Caco-2 (cell line): Measurements from ENCODE around the gene BRD2. TPM values are rescaled to one million over a fixed set of nuclear protein-coding genes. Genes with fewer than 3 reads are reported as not detected.

Experiments
- BruUV-seq: library from RNA; stranded (reverse); fragments of 400-500 nt; replicated peaks from 2 replicates; lab custom pipeline; 2021; lab: Mats Ljungman, UMichigan
- CTCF ChIA-PET: fragments of 300-600 bp; sonication (Branson Sonifier 250); formaldehyde crosslinking; loops from one replicate; lab custom pipeline; 2022; ENCODE audit warnings: antibody characterized with exemption; lab: Charles Lee
- POLR2A ChIA-PET: fragments of 300-600 bp; sonication (Branson Sonifier 250); formaldehyde crosslinking; loops from one replicate; lab custom pipeline; 2022; ENCODE audit warnings: antibody characterized with exemption; lab: Charles Lee
- DNase-seq, 2 experiments: peaks; one replicate each; pipeline versions ENCODE4 v3.0.0 to v3.0.0-alpha.2; 2020 to 2022
- H3K27me3 ChIP-seq: replicated peaks from 2 replicates; pipeline ENCODE4 v1.6.0; 2011; ENCODE audit warnings: low read length; ENCODE audit not compliant: control insufficient read depth, insufficient read depth
- H3K36me3 ChIP-seq: 2 replicates; pipeline ENCODE4 v1.5.1; 2011; ENCODE audit warnings: low read length; ENCODE audit not compliant: control insufficient read depth, insufficient read depth
- H3K4me1 ChIP-seq: fragments of 250-450 bp; sonication (Bioruptor Pico); 2 replicates; pipeline ENCODE4 v1.5.1; 2020; ENCODE audit warnings: mild to moderate bottlenecking
- H3K4me3 ChIP-seq: 2 replicates; pipeline ENCODE4 v1.5.1; 2011; ENCODE audit warnings: low read depth, mild to moderate bottlenecking, control low read depth, low read length
- H3K9me3 ChIP-seq: fragments of 250-450 bp; sonication (Bioruptor Pico); 2 replicates; pipeline ENCODE4 v1.5.1; 2020; ENCODE audit warnings: mild to moderate bottlenecking, moderate library complexity
- H3K27ac Mint-ChIP-seq: one replicate; pipeline ENCODE4 v1.8.0; 2022; ENCODE audit warnings: mixed read lengths; ENCODE audit not compliant: unreplicated experiment
- H3K27me3 Mint-ChIP-seq: one replicate; pipeline ENCODE4 v1.8.0; 2022; ENCODE audit warnings: mixed read lengths; ENCODE audit not compliant: insufficient read depth, unreplicated experiment
- H3K36me3 Mint-ChIP-seq: one replicate; pipeline ENCODE4 v1.8.0; 2022; ENCODE audit warnings: mild to moderate bottlenecking, mixed read lengths; ENCODE audit not compliant: insufficient read depth, unreplicated experiment
- H3K4me1 Mint-ChIP-seq: one replicate; pipeline ENCODE4 v1.8.0; 2022; ENCODE audit warnings: low read depth, mixed read lengths; ENCODE audit not compliant: unreplicated experiment
- H3K4me3 Mint-ChIP-seq: one replicate; pipeline ENCODE4 v1.8.0; 2022; ENCODE audit warnings: mild to moderate bottlenecking, moderate library complexity, mixed read lengths; ENCODE audit not compliant: unreplicated experiment
- H3K9me3 Mint-ChIP-seq: one replicate; pipeline ENCODE4 v1.8.0; 2022; ENCODE audit warnings: mixed read lengths; ENCODE audit not compliant: unreplicated experiment
- intact Hi-C: fragments of 100-400 bp; cut with micrococcal nuclease; formaldehyde crosslinking; loops from one replicate; pipeline ENCODE4 v1.10.0; 2022; ENCODE audit not compliant: unreplicated experiment
- total RNA-seq: library from RNA; stranded (reverse); gene quantifications from 2 replicates; pipeline ENCODE4 v1.2.3, GENCODE V29; 2022
- TF ChIP-seq, protein P1 (sequence below), 2 experiments: fragments of 200-600 bp in 1 of 2; IDR thresholded peaks; 1 replicate in 1 of 2; 2 replicates in 1 of 2; pipeline versions ENCODE4 v1.5.1 to v1.8.0; 2011 to 2022; ENCODE audit warnings: antibody characterized with exemption in 1 of 2, control low read depth in 1 of 2, inconsistent platforms in 1 of 2, low read depth in 1 of 2, low read length in 1 of 2, mild to moderate bottlenecking in 1 of 2, moderate library complexity in 1 of 2; ENCODE audit not compliant: insufficient read depth in 1 of 2, severe bottlenecking in 1 of 2, unreplicated experiment in 1 of 2

The BRD2 gene
- total RNA-seq, 1 experiment from 2014 or later: 200 TPM

DNA sequence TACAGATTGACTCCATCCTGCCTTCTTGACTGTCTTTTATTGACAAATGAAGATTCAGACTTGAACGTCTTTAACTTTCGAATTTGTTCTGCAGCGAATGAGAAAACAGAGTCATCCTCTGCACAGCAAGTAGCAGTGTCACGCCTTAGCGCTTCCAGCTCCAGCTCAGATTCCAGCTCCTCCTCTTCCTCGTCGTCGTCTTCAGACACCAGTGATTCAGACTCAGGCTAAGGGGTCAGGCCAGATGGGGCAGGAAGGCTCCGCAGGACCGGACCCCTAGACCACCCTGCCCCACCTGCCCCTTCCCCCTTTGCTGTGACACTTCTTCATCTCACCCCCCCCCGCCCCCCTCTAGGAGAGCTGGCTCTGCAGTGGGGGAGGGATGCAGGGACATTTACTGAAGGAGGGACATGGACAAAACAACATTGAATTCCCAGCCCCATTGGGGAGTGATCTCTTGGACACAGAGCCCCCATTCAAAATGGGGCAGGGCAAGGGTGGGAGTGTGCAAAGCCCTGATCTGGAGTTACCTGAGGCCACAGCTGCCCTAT is 12.2 kb downstream of the BRD2 start:
- peak overlapping the region; percentile 35 for H3K27ac Mint-ChIP-seq
- peaks cover 13% of the 10 kb centered on the region for H3K36me3 ChIP-seq

DNA sequence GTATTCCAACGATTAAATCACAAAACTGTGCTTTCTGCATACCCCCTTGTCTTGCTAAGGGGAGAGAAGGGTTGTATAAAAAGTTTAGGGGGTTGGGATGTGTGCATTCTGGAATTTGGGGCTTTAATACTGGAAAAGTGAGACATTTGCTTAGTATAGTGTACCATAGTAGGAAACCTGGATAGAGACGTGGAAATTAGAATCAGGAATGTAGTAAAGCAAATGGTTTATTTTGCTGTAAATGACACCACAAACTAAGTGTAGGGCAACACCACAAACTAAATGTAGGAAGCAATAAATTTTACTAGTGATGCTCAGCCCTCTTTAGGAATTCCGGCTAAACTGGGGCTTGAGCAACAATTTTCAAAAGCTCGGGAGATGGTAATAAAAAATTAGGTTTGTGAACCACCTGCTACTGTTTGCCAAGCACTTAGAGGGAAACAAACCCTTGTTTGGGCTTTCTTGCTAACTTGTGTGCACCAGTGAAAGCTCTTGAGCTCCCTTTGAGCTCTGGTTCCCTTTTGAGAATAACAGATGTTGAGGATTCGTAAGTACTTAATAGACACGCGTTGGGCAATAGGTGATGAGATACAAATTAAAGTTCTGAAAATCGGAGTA is 13.8 kb downstream of the BRD2 start:
- Mint-ChIP-seq H3K27ac (peak overlapping the region; percentile 3), H3K4me1 (peaks cover 24% of the 10 kb centered on the region), H3K4me3 (no peak overlapping the region), H3K9me3 (no peaks in the 10 kb centered on the region), H3K27me3 (no peaks in the 10 kb centered on the region), H3K36me3 (peaks cover 83% of the 10 kb centered on the region)
- Histone ChIP-seq H3K4me1 (peaks cover 33% of the 10 kb centered on the region), H3K9me3 (no peaks in the 10 kb centered on the region), H3K36me3 (peaks cover 5% of the 10 kb centered on the region), H3K27me3 (no peaks in the 10 kb centered on the region), H3K4me3 (no peak overlapping the region)
- intact Hi-C loops: no loop called here
- DNase-seq: no peak
- ChIA-PET POLR2A (interaction anchor here (0.5 to 3.3 kb wide), 5 partner anchors 11 to 1581 kb away, joined by 3 to 55 read pairs (median 7); no protein-coding TSS in a partner anchor), CTCF (interaction anchor here (0.6 to 0.9 kb wide), 2 partner anchors 14 to 29 kb away, joined by 3 to 6 read pairs; partner anchors contain the start of genes BRD2 and HLA-DMA)
- BruUV-seq: no TSS peak
- TF ChIP-seq, protein P1, sequence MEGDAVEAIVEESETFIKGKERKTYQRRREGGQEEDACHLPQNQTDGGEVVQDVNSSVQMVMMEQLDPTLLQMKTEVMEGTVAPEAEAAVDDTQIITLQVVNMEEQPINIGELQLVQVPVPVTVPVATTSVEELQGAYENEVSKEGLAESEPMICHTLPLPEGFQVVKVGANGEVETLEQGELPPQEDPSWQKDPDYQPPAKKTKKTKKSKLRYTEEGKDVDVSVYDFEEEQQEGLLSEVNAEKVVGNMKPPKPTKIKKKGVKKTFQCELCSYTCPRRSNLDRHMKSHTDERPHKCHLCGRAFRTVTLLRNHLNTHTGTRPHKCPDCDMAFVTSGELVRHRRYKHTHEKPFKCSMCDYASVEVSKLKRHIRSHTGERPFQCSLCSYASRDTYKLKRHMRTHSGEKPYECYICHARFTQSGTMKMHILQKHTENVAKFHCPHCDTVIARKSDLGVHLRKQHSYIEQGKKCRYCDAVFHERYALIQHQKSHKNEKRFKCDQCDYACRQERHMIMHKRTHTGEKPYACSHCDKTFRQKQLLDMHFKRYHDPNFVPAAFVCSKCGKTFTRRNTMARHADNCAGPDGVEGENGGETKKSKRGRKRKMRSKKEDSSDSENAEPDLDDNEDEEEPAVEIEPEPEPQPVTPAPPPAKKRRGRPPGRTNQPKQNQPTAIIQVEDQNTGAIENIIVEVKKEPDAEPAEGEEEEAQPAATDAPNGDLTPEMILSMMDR (IDR thresholded peaks at IDR 0.05; ENCODE audit: insufficient read depth in 1 of 2, low read depth in 1 of 2, low read length in 1 of 2, severe bottlenecking in 1 of 2, unreplicated experiment in 1 of 2): no peak

More for the DNA sequence above, 12.2 kb downstream of the BRD2 start:
- Mint-ChIP-seq H3K27me3 (no peaks in the 10 kb centered on the region), H3K9me3 (no peaks in the 10 kb centered on the region), H3K4me1 (peaks cover 35% of the 10 kb centered on the region), H3K36me3 (peaks cover 90% of the 10 kb centered on the region), H3K4me3 (no peak overlapping the region)
- TF ChIP-seq, protein P1 (IDR thresholded peaks at IDR 0.05; ENCODE audit: insufficient read depth in 1 of 2, low read depth in 1 of 2, low read length in 1 of 2, severe bottlenecking in 1 of 2, unreplicated experiment in 1 of 2): no peak
- ChIA-PET CTCF (interaction anchor here (0.9 to 1.7 kb wide), 2 partner anchors 9 to 26 kb away, joined by 5 to 9 read pairs; no protein-coding TSS in a partner anchor), POLR2A (interaction anchor here (0.6 to 3.3 kb wide), 2 partner anchors 9 to 1063 kb away, joined by 4 to 55 read pairs; no protein-coding TSS in a partner anchor)
- H3K9me3 ChIP-seq: no peaks in the 10 kb centered on the region
- BruUV-seq: no TSS peak
- H3K4me1 ChIP-seq: peaks cover 49% of the 10 kb centered on the region
- DNase-seq: peak in 1 of 2 experiments; percentile 37
- intact Hi-C loops: no loop called here
- no peaks in the 10 kb centered on the region for H3K27me3 ChIP-seq
- no peak overlapping the region for H3K4me3 ChIP-seq

DNA sequence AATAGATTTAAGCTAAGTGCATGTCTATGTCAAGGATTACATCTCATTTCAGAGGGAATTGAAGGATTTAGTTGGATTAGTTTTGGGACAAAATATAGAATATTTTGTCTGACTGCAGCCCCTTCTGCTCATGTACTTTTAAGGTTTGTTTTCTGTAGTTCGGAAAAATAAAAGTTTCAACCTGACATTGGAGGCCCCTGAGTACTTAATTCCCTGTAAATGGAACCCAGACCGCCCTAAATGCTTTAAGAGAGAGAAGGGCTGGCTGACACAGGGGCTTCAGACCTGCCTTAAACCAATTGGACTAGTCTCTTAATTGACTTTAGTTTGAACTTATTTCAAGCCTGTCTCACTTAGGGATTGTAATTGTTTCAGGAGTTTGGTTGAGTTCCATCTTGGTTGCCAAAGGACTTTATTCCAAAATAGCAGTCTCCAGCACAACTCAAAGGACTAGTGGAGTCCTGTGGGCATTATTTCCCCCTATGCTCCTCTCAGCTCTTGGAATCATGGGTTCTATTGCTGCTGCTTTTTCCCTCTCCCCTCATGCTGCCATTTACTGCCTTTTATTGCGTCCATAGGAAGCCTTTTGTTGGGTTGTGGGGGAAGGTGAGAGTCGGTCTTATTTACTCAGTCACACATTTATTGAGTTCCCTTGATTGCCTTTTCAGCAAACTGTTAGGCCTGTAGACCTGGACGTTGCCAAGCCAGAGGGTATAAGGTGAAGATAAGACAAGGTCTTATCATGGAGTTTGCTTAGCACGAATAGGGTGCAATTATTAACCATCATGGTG is 14.5 kb downstream of the BRD2 start:
- Histone ChIP-seq H3K4me3 (no peak overlapping the region), H3K4me1 (peaks cover 26% of the 10 kb centered on the region), H3K27me3 (no peaks in the 10 kb centered on the region), H3K9me3 (no peaks in the 10 kb centered on the region), H3K36me3 (peaks cover 2% of the 10 kb centered on the region; the same call in 1 of the 2 replicates)
- Mint-ChIP-seq H3K36me3 (peaks cover 76% of the 10 kb centered on the region), H3K9me3 (no peaks in the 10 kb centered on the region), H3K27me3 (no peaks in the 10 kb centered on the region), H3K27ac (peak overlapping the region; percentile 12), H3K4me1 (peaks cover 17% of the 10 kb centered on the region), H3K4me3 (no peak overlapping the region)
- POLR2A ChIA-PET: interaction anchor here (0.5 to 3.3 kb wide), 5 partner anchors 11 to 1582 kb away, joined by 3 to 61 read pairs (median 8); no protein-coding TSS in a partner anchor
- DNase-seq: peak; percentile 41 to 66
- BruUV-seq: no TSS peak
- CTCF ChIA-PET: interaction anchor here (0.8 to 2.6 kb wide), 4 partner anchors 16 to 144 kb away, joined by 3 to 18 read pairs (median 4); partner anchors contain the start of genes HLA-DMA and TAP2
- TF ChIP-seq, protein P1 (IDR thresholded peaks at IDR 0.05; ENCODE audit: insufficient read depth in 1 of 2, low read depth in 1 of 2, low read length in 1 of 2, severe bottlenecking in 1 of 2, unreplicated experiment in 1 of 2): no peak
- intact Hi-C loops: no loop called here
